IPS DF 4.7 (cell line): ENCODE measurements around the gene TRMT10C.
"Not testable (repeated sequence)": the region's sequence is repeated elsewhere in the genome, so short reads cannot be mapped to it uniquely, and the experiment has no call there.

Experiments used
- DNase-seq: peaks from one replicate; pipeline ENCODE4 v3.0.0-alpha.2; 2013; ENCODE audit warnings: low spot score; ENCODE audit errors: extremely low read depth

TRMT10C gene

DNA sequence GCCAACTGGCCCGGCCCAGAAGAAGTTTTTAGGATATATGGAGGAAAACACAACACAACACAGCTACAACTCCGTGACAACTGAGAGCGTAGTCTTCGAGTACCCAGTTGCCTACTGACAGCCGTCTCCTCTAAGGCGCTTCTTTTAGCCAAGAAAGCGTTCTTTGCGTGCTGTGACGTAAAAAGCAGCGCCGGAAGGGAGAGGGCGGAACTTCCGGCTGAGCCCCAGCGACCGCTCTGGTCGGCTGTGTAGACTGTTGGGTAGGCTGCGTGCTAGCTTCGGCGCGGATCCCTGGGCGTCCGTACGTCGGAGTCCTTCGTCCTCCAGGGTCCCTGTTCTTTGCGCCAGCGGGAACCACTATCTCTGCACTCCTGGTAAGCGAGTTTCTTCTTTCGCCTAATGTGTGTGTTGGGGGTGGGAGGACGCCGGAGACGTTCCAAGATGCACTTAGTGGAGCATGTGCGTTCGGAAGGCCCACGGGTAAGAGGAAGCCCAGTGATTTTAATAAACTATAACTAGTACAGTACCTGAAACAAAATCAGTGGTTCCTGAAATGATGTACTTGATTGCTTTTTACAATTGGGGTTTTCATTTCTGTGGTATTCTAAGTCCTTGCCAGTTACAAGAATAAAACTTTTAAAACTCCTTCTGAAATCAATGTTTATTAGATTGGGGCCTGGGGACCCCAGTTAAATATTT lies at the start of gene TRMT10C:
TRMT10C (plus strand) TSS at position 239 of the 699 bp plus-strand sequence. CDS start 2,914 bp downstream, outside the sequence.
- DNase-seq: peak; percentile 82

DNA sequence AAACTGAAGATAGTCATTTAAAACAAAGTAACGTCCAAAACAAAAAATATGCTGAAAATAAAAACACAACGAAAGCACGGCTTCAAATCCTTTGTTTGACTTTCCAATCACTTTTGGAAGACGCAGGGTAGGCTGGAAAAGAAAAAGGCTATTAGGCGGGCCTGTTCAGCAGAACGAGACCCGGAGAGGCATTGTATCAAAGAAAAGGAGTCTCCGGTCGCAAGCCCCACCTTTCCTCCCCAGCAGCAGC lies 49.3 kb upstream of the TRMT10C start:
- DNase-seq: no peak

DNA sequence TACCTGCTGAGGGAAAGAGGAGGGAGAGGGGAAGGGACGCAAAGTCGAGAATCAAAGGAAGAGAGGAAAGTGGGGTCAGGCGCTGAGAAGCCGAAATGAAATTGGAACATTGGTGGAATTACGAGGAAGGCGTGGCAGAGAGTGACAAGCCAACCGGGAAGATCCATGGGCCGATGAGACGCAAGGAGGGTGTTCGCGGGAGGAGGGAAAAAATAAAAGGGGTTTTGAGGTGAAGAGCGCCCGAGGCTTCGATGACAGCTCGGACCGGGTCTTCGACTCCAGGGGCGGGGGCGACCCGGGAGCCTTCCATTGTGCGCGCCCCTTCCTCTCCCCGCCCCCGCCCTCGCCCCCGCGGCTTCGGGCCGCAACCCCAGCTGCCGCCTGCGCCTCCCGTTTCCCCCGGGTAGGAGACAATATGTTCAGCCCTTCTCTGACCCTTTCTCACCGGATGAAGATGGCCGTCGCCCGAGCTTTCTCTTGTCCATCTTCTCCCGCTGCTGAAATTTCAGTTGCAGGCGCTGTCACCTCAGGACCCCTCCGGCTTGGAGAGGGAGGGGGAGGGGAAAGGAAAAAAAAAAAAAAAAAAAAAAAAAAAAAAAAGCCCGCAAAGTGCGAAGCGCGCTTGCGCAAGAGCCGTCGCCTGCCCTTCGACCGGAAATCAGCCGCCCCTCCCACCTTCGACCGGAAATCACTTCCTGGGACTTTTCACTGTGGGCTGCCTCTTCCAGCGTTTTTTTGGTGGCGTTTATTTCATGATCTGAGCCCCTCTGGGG lies 48.8 kb upstream of the TRMT10C start, which contains the start of gene SENP7:
SENP7 (minus strand) TSS at position 567 of the 773 bp plus-strand sequence; CDS start at position 485, 82 bp downstream.
- DNase-seq: no peak

DNA sequence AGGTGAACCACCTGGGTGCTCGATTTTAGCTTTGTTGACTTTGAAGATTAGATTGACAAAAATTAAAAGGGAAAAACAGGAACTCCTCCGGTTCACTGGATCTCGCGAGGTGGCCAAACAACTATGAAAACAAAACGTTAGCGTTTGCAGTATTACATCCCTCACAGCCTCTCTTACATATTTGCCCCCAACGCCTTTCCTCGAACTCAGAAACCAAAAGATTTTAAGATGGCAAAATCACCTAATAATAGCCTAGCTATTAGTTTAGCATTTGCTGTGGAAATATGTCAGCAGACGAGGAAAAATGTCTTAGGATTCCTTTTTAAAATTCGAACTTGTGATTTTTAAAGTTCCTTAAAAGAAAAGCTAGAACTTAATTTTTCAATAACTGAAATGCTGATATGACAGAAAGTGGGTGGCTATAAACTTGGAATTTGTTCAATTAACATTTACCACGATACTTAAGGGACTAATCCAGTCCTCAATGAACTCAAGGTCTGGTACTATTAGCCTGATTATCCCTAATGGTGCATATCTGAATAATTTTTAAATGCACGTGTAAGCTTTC lies 48.2 kb upstream of the TRMT10C start:
- no peak for DNase-seq

DNA sequence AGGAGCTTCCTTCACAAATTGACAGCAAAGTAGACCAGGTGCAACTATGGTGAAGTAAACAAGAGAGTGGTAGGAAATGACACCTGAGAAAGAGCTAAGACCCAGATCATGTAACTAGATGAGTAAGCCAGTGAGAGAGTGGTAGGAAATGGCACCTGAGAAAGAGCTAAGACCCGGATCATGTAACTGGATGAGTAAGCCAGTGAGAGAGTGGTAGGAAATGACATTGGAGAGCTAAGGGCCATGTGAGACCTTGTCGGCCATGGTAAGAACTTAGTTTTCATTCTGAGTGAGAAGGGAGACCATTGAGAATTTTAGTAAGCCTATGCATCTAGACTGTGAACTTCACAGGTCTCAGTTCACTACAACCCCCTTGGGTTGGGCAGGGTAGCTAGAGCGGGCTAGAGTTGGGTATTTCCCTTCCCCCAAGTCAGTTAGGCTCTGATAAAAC lies 43.2 kb upstream of the TRMT10C start:
- DNase-seq: no peak

DNA sequence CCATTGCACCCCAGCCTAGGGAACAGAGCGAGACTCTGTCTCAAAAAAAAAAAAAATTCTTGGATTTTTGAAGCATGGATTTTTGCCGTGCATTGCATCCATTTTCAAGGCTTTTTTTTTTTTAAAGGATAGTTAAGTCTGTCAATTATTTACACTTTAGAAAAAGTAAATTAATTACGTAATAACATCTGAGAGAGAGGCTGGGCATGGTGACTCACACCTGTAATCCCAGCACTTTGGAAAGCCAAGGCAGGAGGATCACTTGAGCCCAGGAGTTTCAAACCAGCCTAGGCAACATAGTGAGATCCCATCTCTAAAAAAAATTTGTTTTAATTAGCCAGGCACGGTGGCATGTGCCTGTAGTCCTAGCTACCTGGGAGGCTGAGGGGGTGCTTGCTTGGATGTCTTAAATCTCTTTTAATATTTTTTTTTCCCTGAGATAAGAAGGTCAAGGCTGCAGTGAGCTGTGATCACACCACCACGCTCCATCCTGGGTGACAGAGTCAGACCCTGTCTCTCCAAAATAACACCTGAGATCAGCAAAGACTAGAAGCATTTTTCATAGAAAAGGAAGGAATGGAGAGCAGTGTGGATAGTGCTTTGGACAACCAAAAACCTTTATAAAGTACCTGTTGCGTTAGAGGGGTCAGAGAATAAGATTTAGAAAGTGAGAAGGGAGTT lies 41.8 kb upstream of the TRMT10C start:
- no peak for DNase-seq

DNA sequence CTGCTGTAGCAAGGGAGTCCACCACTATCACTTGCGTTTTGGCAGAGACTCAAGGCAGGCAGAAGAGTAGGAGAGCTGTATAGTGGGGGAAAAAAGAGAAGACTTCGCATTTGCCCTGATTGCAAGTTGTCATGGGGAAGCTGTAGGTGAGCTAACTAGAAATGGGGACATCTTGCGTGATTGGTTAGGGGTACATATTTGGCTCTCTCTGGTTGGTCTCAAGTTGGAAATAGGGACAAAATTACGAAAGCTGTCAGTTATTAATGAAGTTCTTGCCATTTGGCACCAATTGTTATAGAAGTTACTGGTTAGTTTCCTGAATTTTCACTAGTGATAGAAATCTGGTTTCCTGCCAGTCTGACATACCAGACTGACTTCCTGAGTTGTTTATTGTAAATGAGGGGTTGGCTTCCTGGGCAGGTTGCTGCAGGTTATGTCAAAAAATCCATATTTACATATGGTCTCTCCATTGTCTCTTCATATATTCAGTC lies 40.4 kb upstream of the TRMT10C start:
- no peak for DNase-seq

DNA sequence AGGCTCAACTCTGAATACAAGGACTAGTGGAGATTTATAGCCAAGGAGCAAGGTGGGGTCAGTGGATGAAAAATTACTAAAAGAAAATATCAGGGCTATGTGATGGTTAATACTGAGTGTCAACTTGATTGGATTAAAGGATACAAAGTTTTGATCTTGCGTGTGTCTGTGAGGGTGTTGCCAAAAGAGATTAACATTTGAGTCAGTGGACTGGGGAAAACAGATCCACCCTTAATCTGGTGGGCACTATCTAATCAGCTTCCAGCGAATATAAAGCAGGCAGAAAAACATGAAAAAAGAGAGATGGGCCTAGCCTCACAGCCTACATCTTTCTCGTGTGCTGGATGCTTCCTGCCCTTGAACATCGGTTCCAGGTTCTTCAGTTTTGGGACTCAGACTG lies 34.2 kb upstream of the TRMT10C start:
- DNase-seq: no peak

DNA sequence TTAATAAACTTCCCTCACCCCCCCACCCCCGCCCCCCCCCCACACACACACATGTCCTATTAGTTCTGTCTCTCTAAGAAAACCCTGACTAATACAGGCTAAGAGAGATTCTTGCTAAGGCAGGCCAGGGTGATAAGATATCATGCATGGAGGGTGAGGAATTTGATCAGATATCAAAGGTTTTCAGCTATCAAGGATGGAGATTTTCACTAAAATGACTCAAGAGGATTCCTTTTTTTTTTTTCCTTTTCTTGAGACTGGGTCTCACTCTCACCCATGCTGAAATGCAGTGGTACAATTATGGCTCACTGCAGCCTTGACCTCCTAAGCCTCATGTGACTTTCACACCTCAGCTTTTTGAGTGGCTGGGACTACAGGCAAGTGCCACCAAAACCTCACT lies 33.8 kb upstream of the TRMT10C start:
- no peak for DNase-seq

DNA sequence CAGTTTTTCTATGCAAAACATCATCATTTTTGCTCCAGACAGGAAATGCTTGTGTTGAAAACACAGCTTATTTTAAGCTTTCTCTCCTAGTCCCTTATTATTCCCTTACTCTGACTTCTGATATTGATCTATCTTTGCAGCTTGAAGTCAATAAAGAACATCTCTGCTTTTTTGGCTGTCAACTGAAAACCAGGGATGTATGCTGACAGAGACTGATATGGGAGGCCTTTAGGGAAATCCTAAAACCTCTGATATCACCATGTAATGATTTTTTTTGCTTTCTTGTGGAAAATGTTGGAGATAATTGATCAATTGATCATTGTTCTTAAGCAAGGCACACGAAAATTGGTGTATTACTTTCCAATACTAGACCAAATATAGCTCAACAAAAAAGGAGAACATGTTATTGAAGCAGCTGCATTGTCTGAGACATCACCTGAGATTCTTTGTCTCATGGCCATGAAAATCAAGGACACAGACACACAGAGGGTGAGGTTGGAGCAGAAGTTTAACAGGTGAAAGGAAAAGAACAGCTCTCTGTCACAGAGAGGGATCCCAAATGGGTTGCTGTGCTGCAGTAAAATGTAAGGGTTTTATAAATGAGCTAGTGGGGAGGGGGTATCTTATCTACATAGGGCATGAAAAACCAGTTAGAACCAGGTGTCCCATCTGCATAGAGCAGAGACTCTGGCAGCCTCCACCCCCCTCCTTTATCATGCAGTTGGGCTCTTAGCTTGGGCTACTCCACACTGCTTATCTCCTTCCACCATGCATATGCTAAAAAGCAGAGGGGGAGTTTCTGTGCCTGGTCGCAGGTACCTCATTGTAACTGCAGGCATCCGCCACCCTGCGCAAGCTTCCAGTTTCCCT lies 31.6 kb upstream of the TRMT10C start:
- no peak for DNase-seq

DNA sequence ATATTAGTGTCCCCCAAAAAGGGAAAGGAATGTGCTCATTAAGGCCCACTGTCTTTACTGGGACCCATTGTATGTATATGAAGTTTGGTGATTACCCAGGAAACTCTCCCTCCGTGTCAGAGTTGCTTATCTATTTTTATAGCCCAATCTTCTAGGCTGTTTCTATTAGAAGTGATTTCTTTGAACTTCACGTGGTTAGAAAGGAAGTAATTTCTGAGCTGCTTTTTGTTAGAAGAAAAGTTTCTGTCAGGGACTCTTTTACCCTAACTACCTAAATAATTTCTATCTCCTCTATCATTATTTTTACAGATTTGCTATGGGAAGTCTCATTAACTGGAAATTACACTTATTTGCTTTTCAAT lies 31.0 kb upstream of the TRMT10C start:
- no peak for DNase-seq

DNA sequence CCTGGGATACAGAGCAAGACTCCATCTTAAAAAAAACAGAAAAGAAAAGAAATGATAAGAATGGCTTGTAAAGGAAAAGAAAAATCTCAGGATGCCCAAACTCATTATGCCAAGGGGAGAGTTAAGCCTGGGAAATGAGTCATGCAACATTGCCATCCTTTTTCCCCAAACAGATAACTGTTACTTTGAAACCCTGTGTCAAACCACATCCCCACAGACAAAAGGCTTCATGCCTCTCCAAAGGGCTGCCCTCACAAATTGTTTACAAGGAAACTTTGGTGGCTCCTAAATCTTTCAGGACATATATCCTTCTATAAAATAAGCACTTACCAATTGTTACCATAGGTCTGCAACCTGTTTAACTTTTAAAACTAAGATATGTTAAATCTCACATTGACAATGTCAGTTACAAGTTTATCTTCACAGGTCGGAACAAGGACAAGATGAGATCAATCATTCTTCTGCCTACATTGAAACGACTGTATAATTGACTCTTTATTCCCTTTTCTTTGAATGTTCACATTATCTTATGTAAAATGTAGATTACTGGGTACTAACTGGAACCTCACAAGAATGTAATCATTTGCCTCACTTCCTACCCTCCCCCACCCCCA lies 30.1 kb upstream of the TRMT10C start:
- DNase-seq: no peak

DNA sequence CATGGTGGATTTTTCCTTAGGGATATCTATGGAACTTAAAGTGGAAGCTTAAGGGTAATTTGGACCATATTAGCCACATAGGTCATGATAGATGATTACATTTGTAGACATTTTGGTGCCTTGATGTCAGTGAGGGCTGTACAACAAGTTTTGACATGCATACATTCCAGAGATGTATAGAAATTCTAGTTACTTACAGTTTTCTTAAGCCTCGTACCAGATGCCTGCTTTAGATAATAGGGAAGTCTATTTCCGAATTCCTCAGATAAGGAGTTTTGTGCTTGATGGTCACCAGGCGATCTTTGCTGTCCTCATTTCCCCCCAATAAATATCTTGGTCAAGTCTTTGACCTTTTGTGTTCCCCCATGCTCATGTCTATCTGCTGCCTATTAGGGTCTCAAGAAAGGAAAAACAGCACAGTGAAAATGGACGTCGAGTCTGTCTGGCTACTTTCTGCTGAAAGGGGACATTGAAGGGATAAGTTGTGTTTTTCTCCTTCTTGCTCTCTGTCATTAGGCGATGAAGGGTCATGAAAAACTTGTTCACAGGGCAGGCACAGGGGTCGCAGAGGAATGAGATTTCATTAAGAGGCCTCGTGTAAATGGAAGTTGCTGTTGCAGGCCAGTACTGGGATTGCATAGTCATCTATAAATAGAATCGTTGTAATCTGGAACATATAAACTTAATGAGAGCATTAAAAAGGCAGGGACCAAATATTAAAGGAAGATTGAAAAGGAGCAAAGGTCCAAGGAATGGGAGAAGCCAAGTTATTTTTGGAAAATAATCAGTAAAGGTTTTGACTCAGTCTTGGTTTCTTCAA lies 28.7 kb upstream of the TRMT10C start:
- no peak for DNase-seq

DNA sequence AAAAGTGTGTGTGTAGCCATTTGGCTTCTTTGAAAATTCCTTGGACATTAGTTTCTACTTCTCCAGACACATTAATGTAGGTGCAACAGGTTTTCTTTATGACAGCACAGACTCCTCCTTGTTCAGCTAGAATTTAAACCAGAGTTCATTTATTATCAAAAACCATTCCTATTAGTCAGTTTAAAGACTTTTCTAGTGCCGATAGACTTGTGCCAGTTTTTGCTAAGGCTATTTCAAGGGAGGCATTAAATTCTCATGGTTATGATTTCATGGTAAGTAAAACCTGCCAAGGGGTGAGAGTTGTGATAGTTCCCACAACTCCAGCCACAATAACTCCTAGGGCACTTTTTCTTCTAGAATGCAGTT lies 28.1 kb upstream of the TRMT10C start:
- no peak for DNase-seq

DNA sequence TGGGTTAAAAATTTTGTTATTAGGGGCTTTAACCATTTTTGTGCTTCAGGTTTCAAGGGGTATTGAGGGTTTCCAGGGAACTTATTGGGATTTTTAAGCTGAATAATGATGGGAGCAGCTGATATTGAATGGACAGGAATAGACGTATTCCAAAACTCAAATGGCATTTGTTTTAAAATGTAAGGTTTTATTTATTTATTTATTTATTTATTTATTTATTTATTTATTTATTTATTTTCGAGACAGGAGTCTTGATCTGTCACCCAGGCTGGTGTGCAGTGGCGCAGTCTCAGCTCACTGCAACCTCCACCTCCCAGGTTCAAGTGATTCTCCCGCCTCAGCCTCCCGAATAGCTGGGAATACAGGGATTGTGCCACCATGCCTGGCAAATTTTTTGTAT lies 26.4 kb upstream of the TRMT10C start:
- DNase-seq: no peak

DNA sequence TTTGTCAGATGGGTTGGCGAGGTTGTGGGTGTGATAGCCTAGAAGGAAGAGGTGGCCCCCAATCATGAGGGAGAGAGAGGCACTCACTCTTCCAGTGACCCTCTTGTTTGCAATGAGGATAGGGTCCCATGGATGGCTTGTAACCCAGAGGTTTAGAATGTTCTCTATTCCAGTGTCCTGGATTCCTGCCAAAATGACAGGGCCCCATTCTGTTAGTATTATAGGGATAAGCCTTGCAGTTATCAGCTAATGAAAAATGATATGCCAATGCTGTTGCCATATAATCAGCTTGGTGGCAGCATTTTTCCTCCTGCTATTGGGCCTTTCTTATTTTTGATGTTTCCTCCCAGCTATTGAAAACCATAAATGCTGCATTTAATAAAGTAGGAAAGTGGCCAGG lies 25.4 kb upstream of the TRMT10C start:
- DNase-seq: no peak

DNA sequence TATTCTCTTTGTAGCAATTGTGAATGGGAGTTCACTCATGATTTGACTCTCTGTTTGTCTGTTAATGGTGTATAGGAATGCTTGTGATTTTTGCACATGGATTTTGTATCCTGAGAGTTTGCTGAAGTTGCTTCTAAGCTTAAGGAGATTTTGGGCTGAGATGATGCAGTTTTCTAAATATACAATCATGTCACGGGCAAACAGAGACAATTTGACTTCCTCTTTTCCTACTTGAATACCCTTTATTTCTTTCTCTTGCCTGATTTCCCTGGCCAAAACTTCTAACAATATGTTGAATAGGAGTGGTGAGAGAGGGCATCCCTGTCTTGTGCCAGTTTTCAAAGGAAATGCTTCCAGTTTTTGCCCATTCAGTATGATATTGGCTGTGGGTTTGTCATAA lies 24.7 kb upstream of the TRMT10C start:
- not testable (repeated sequence) for DNase-seq

DNA sequence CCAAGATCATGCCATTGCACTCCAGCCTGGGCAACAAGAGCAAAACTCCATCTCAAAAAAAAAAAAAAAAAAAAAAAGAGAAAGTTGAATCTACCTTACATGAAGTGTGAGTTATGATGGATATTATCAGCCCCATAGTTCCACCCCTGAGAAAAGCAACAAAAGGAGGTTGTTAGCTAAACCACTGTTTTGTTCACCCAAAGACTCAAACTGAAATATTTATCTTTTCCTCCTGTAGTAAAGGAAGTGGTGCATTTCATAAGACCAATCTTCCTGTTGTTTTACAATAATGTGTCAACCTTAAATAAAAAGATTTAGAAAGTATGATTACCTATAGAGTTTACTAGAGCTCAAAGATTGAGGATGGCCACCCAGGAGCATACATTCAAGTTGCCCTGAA lies 18.7 kb upstream of the TRMT10C start:
- DNase-seq: no peak

DNA sequence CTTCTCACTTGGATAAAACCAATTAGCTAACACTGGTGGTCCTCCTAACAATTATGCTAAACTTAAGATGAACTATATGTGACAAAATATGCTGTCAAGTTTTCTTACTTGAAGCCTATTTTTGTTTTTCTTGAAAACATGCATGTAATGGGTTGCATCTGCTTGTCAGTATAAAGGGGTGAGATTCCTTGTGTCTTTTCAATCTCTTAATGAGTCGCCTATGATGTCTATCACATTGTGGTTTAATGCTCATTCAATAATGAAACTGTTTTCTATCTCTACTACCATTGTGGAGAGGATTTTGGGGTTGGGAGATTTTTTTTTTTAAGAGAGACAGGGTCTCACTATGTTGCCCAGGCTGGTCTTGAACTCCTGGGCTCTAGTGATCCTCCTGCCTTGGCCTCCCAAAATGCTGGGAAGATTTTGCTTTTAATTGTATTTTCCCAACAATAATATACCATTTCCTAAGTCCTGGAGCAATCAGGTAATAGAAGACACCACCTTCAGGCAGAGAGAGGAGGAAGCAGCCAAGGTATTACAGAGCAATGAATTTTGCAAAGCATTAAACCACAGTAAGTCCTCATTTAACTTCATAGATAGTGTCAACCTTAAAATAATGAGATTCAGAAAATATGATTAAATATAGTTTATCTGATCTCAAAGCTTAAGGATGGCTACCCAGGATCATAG lies 17.4 kb upstream of the TRMT10C start:
- DNase-seq: no peak
